HepG2 (cell line): ENCODE data around the gene RPS2. TPM values are rescaled to one million over a fixed set of nuclear protein-coding genes. Genes with fewer than 3 reads are reported as not detected.

Experiments
- BHLHE40 ChIP-seq: IDR thresholded peaks from 2 replicates; pipeline ENCODE4 v1.6.1; 2011; ENCODE audit warnings: low read length, improper control_type of control experiment
- FOXA3 ChIP-seq: IDR thresholded peaks from 2 replicates; pipeline ENCODE4 v1.6.1; 2016; ENCODE audit warnings: missing genetic modification reagents, missing compliant biosample characterization
- IRX3 ChIP-seq: sonication (generic); formaldehyde crosslinking; IDR thresholded peaks from 2 replicates; pipeline ENCODE4 v1.8.1; 2023; ENCODE audit warnings: mild to moderate bottlenecking, low read depth, missing genetic modification reagents, borderline replicate concordance
- MED8 ChIP-seq: sonication (generic); formaldehyde crosslinking; IDR thresholded peaks from 2 replicates; pipeline ENCODE4 v1.8.1; 2023; ENCODE audit warnings: mild to moderate bottlenecking, missing genetic modification reagents; ENCODE audit not compliant: insufficient replicate concordance
- ZNF512B ChIP-seq: sonication (generic); formaldehyde crosslinking; IDR thresholded peaks from 2 replicates; pipeline ENCODE4 v1.5.1; 2020; ENCODE audit warnings: missing genetic modification reagents, mild to moderate bottlenecking, borderline replicate concordance
- ZNF749 ChIP-seq: sonication (generic); formaldehyde crosslinking; IDR thresholded peaks from 2 replicates; pipeline ENCODE4 v1.8.0; 2022; ENCODE audit warnings: mild to moderate bottlenecking, missing genetic modification reagents, moderate library complexity, borderline replicate concordance
- ZNF768 ChIP-seq: sonication (generic); formaldehyde crosslinking; IDR thresholded peaks from 2 replicates; pipeline ENCODE4 v1.4.0; 2020; ENCODE audit warnings: missing genetic modification reagents
- polyA plus RNA-seq, 8 experiments: library from polyadenylated mRNA; depleted of rRNA in 3 of 8; stranded (reverse) in 7 of 8; unstranded in 1 of 8; fragments of >200 nt; fragmentation: Illumina TruSeq in 4 of 8; extraction: Trizol in 4 of 8; gene quantifications; 2 replicates each; pipeline versions ENCODE4 v1.2.1 to v1.2.3, GENCODE V29; 2011 to 2016; ENCODE audit warnings: low read depth in 4 of 8, missing spikeins in 1 of 8, mixed read lengths in 1 of 8; ENCODE audit not compliant: insufficient read depth in 1 of 8
- total RNA-seq, 5 experiments: library from RNA; depleted of rRNA; stranded (reverse); fragments of >200 nt; fragmentation: Illumina TruSeq; extraction: Trizol; gene quantifications; 2 replicates each; pipeline ENCODE4 v1.2.3, GENCODE V29; 2016; ENCODE audit warnings: low read depth in 1 of 5
- TF ChIP-seq, protein P1 (sequence below): sonication (generic); formaldehyde crosslinking; IDR thresholded peaks from 2 replicates; pipeline ENCODE4 v1.8.0; 2022; ENCODE audit warnings: mild to moderate bottlenecking, missing genetic modification reagents, moderate library complexity
- TF ChIP-seq, protein P2 (sequence below): sonication (generic); formaldehyde crosslinking; IDR thresholded peaks from 2 replicates; pipeline ENCODE4; 2020; ENCODE audit warnings: missing genetic modification reagents, mild to moderate bottlenecking, borderline replicate concordance
- TF ChIP-seq, protein P3 (sequence below): sonication (generic); formaldehyde crosslinking; IDR thresholded peaks from 2 replicates; pipeline ENCODE4 v1.9.0; 2021; ENCODE audit warnings: mild to moderate bottlenecking, missing genetic modification reagents
- TF ChIP-seq, protein P4 (sequence below): sonication (generic); formaldehyde crosslinking; IDR thresholded peaks from 2 replicates; pipeline ENCODE4 v1.5.1; 2020; ENCODE audit warnings: missing genetic modification reagents, mild to moderate bottlenecking, borderline replicate concordance

Gene RPS2
- total and polyA plus RNA-seq, 2 of the 13 experiments (the other 11 are each of a cell fraction or from before 2014, with no cell fraction given): 1,908 to 4,514 TPM

DNA sequence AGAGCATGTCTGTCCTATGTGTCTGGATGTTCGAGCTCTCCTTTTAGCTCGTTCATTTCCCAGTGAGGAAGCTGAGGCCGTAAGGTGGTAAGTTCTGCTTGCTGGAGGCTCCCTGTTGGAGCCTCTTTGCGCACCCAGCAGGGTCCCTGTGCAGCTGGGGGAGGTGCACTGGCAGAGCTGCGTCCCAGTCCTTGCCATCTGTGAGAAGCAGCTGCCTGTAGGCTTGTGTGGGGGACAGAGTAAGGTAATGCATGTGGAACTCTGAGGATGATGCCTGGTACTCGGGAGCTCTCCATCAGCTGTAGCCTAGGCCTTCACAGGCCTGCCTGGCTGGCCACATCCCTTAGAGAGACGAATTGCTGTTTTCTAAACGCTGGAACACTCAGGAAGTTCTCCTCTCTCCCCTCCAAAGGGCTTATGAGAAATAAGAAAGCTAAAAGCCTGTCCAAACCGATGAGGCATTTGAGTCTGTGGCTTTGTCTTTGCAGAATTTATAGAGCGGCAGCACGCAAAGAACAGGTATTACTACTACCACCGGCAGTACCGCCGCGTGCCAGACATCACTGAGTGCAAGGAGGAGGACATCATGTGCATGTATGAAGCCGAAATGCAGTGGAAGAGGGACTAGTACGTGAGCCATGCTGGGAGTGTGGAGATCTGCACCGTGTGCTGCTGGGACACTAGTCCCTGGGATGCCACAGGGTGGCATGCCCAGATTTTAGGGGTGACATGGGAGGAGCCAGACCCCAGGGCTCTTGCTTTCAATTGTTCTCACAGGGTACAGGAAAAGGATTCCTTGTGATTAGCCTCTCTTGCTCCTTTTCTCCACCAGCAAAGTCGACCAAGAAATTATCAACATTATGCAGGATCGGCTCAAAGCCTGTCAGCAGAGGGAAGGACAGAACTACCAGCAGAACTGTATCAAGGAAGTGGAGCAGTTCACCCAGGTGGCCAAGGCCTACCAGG lies 3.7 kb downstream of the RPS2 start (continued):
- TF ChIP-seq IRX3 (CRISPR knock-in tag): no peak
- TF ChIP-seq ZNF512B (CRISPR knock-in tag): 0 out of 2 replicates have a peak, but pooled peaks have one; percentile 18
- TF ChIP-seq MED8 (CRISPR knock-in tag): peak; percentile 44
- TF ChIP-seq, protein P1, sequence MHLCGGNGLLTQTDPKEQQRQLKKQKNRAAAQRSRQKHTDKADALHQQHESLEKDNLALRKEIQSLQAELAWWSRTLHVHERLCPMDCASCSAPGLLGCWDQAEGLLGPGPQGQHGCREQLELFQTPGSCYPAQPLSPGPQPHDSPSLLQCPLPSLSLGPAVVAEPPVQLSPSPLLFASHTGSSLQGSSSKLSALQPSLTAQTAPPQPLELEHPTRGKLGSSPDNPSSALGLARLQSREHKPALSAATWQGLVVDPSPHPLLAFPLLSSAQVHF (CRISPR knock-in tag): peak; percentile 73
- TF ChIP-seq, protein P2, sequence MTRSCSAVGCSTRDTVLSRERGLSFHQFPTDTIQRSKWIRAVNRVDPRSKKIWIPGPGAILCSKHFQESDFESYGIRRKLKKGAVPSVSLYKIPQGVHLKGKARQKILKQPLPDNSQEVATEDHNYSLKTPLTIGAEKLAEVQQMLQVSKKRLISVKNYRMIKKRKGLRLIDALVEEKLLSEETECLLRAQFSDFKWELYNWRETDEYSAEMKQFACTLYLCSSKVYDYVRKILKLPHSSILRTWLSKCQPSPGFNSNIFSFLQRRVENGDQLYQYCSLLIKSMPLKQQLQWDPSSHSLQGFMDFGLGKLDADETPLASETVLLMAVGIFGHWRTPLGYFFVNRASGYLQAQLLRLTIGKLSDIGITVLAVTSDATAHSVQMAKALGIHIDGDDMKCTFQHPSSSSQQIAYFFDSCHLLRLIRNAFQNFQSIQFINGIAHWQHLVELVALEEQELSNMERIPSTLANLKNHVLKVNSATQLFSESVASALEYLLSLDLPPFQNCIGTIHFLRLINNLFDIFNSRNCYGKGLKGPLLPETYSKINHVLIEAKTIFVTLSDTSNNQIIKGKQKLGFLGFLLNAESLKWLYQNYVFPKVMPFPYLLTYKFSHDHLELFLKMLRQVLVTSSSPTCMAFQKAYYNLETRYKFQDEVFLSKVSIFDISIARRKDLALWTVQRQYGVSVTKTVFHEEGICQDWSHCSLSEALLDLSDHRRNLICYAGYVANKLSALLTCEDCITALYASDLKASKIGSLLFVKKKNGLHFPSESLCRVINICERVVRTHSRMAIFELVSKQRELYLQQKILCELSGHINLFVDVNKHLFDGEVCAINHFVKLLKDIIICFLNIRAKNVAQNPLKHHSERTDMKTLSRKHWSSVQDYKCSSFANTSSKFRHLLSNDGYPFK: no peak
- TF ChIP-seq, protein P3, sequence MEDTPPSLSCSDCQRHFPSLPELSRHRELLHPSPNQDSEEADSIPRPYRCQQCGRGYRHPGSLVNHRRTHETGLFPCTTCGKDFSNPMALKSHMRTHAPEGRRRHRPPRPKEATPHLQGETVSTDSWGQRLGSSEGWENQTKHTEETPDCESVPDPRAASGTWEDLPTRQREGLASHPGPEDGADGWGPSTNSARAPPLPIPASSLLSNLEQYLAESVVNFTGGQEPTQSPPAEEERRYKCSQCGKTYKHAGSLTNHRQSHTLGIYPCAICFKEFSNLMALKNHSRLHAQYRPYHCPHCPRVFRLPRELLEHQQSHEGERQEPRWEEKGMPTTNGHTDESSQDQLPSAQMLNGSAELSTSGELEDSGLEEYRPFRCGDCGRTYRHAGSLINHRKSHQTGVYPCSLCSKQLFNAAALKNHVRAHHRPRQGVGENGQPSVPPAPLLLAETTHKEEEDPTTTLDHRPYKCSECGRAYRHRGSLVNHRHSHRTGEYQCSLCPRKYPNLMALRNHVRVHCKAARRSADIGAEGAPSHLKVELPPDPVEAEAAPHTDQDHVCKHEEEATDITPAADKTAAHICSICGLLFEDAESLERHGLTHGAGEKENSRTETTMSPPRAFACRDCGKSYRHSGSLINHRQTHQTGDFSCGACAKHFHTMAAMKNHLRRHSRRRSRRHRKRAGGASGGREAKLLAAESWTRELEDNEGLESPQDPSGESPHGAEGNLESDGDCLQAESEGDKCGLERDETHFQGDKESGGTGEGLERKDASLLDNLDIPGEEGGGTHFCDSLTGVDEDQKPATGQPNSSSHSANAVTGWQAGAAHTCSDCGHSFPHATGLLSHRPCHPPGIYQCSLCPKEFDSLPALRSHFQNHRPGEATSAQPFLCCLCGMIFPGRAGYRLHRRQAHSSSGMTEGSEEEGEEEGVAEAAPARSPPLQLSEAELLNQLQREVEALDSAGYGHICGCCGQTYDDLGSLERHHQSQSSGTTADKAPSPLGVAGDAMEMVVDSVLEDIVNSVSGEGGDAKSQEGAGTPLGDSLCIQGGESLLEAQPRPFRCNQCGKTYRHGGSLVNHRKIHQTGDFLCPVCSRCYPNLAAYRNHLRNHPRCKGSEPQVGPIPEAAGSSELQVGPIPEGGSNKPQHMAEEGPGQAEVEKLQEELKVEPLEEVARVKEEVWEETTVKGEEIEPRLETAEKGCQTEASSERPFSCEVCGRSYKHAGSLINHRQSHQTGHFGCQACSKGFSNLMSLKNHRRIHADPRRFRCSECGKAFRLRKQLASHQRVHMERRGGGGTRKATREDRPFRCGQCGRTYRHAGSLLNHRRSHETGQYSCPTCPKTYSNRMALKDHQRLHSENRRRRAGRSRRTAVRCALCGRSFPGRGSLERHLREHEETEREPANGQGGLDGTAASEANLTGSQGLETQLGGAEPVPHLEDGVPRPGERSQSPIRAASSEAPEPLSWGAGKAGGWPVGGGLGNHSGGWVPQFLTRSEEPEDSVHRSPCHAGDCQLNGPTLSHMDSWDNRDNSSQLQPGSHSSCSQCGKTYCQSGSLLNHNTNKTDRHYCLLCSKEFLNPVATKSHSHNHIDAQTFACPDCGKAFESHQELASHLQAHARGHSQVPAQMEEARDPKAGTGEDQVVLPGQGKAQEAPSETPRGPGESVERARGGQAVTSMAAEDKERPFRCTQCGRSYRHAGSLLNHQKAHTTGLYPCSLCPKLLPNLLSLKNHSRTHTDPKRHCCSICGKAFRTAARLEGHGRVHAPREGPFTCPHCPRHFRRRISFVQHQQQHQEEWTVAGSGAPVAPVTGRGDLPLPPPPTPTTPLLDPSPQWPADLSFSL (CRISPR knock-in tag): no peak
- 0 out of 2 replicates have a peak, but pooled peaks have one; percentile 8 for TF ChIP-seq ZNF768 (CRISPR knock-in tag)
- no peak for TF ChIP-seq BHLHE40
- no peak for TF ChIP-seq FOXA3 (CRISPR knock-in tag)
- TF ChIP-seq, protein P4, sequence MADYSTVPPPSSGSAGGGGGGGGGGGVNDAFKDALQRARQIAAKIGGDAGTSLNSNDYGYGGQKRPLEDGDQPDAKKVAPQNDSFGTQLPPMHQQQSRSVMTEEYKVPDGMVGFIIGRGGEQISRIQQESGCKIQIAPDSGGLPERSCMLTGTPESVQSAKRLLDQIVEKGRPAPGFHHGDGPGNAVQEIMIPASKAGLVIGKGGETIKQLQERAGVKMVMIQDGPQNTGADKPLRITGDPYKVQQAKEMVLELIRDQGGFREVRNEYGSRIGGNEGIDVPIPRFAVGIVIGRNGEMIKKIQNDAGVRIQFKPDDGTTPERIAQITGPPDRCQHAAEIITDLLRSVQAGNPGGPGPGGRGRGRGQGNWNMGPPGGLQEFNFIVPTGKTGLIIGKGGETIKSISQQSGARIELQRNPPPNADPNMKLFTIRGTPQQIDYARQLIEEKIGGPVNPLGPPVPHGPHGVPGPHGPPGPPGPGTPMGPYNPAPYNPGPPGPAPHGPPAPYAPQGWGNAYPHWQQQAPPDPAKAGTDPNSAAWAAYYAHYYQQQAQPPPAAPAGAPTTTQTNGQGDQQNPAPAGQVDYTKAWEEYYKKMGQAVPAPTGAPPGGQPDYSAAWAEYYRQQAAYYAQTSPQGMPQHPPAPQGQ (CRISPR knock-in tag): no peak
- TF ChIP-seq ZNF749 (CRISPR knock-in tag): no peak
